Neural crest cell (in vitro differentiated cells): ENCODE data around the gene CCDC90B. TPM values are rescaled to one million over a fixed set of nuclear protein-coding genes. Genes with fewer than 3 reads are reported as not detected.

ENCODE experiments used
- DNase-seq: peaks from one replicate; pipeline ENCODE4 v3.0.0; 2021; ENCODE audit warnings: low read depth, mixed read lengths, low spot score
- H3K27ac Mint-ChIP-seq: one replicate; pipeline ENCODE4 v1.8.0; 2021; ENCODE audit warnings: mild to moderate bottlenecking, mixed read lengths; ENCODE audit not compliant: unreplicated experiment
- H3K27me3 Mint-ChIP-seq: 2 replicates; pipeline ENCODE4 v1.8.0; 2021; ENCODE audit warnings: low read depth, mild to moderate bottlenecking, mixed read lengths
- H3K36me3 Mint-ChIP-seq: 2 replicates; pipeline ENCODE4 v1.8.0; 2021; ENCODE audit warnings: low read depth, mild to moderate bottlenecking, mixed read lengths
- H3K4me1 Mint-ChIP-seq: 2 replicates; pipeline ENCODE4 v1.8.0; 2021; ENCODE audit warnings: mixed read lengths
- H3K4me3 Mint-ChIP-seq: one replicate; pipeline ENCODE4 v1.8.0; 2021; ENCODE audit warnings: mild to moderate bottlenecking, mixed read lengths
- H3K9me3 Mint-ChIP-seq: 2 replicates; pipeline ENCODE4 v1.8.0; 2021; ENCODE audit warnings: mixed read lengths
- total RNA-seq: library from RNA; stranded (reverse); gene quantifications from 2 replicates; pipeline ENCODE4 v1.2.1, GENCODE V29; 2021
- TF ChIP-seq, protein P1 (sequence below): fragments of 200-600 bp; sonication (generic); conservative IDR thresholded peaks from 2 replicates; pipeline ENCODE4 v1.5.0; 2021; ENCODE audit warnings: antibody characterized with exemption, mild to moderate bottlenecking

CCDC90B gene
- total RNA-seq, 1 donor from 2014 or later: 42.2 TPM

DNA sequence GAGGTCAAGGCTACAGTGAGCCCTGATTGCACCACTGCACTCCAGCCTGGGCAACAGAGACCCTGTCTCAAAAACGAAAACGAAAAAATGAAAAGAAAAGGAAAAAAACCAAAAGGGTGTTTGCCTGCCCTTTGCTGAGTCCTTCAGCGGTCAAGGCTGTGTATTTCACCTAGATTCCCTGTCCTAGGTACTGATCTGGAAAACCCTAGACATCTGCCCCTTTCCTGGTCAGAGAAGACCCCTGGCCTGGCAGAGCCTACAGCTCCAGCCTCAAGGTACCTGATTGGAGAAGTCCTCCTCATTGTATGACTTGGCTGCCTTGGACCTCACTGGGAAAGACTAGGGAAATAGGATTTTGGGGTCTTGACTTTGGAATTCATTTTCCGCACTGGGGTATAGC, 8.0 kb upstream of the CCDC90B start:
- TF ChIP-seq, protein P1, sequence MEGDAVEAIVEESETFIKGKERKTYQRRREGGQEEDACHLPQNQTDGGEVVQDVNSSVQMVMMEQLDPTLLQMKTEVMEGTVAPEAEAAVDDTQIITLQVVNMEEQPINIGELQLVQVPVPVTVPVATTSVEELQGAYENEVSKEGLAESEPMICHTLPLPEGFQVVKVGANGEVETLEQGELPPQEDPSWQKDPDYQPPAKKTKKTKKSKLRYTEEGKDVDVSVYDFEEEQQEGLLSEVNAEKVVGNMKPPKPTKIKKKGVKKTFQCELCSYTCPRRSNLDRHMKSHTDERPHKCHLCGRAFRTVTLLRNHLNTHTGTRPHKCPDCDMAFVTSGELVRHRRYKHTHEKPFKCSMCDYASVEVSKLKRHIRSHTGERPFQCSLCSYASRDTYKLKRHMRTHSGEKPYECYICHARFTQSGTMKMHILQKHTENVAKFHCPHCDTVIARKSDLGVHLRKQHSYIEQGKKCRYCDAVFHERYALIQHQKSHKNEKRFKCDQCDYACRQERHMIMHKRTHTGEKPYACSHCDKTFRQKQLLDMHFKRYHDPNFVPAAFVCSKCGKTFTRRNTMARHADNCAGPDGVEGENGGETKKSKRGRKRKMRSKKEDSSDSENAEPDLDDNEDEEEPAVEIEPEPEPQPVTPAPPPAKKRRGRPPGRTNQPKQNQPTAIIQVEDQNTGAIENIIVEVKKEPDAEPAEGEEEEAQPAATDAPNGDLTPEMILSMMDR: no peak
- DNase-seq: no peak
- Mint-ChIP-seq H3K27ac (no peak overlapping the region), H3K4me3 (no peak overlapping the region), H3K9me3 (no peaks in the 10 kb centered on the region), H3K4me1 (peaks cover 11% of the 10 kb centered on the region), H3K27me3 (no peaks in the 10 kb centered on the region), H3K36me3 (no peaks in the 10 kb centered on the region)

DNA sequence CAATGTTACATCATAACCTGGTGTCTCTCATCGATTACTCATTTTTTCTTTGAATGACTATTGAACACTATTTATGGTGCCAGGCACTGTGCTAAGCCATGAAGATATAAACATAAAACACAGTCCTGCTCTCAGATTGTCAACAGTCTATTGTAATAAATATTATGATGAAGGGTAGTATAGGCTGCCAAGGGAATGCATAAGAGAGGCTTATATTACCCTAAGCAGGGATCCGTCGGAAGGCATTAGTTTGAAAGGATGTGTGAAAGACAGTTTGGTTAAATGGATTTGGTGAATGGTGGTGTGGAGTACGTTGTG, 7.2 kb upstream of the CCDC90B start:
- TF ChIP-seq, protein P1: no peak
- DNase-seq: no peak
- H3K9me3 Mint-ChIP-seq: no peaks in the 10 kb centered on the region
- H3K27me3 Mint-ChIP-seq: no peaks in the 10 kb centered on the region
- H3K27ac Mint-ChIP-seq: no peak overlapping the region
- no peaks in the 10 kb centered on the region for H3K36me3 Mint-ChIP-seq
- no peak overlapping the region for H3K4me3 Mint-ChIP-seq
- peaks cover 11% of the 10 kb centered on the region for H3K4me1 Mint-ChIP-seq

DNA sequence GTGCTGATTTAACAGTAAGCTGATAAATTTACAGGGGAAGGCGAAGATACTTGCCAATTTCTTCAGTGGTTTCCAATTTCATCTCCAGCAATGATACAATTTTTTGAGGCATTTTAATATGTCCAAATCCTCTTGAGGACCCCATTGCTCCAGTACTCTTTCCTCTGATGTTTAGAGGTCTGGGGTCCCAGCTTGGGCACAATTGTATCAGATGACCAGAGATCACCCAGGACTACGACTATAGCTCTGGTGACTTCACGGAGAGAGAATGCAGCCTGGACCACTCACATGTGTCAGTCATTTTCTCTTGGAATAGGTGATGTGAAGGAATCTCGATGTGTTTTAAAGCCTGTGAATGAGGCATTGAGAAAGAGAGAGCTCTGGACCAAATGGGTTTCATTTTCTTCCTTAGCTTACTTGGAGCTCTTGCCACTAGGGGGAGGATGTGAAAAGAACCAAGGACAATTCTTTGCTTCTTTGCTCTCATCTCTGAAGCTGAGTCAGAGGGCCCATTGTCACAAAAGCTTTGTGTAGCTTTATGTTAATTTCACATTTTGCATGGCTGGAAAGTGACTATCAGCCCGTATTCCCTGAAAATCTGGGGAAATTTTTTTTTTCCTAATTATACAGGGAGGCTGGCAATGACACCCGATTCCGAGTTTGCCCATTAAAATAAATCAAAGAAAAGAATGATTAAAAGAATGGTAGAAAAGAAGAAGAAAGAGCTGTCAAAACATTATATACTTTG, 6.7 kb upstream of the CCDC90B start:
- Mint-ChIP-seq H3K36me3 (no peaks in the 10 kb centered on the region), H3K9me3 (no peaks in the 10 kb centered on the region), H3K27ac (no peak overlapping the region), H3K4me1 (peaks cover 11% of the 10 kb centered on the region), H3K27me3 (no peaks in the 10 kb centered on the region), H3K4me3 (no peak overlapping the region)
- DNase-seq: peak; percentile 32
- TF ChIP-seq, protein P1: peak; percentile 79

DNA sequence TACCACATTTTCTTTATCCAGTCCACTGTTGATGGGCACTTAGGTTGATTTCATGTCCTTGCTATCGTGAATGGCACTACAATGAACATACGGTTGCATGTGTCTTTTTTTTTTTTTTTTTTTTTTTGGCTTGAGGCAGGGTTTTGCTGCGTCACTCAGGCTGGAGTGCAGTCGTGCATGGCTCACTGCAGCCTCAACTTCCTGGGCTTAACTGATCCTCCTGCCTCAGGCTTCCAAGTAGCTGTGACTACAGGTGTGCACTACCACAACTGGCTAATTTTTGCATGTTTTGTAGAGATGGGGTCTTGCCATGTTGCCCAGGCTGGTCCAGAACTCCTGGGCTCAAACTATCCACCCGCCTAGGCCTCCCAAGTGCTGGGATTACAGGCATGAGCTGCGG, 1.5 kb upstream of the CCDC90B start:
- no peak overlapping the region for H3K27ac Mint-ChIP-seq
- H3K9me3 Mint-ChIP-seq: peaks cover 5% of the 10 kb centered on the region
- H3K4me3 Mint-ChIP-seq: peak overlapping the region; percentile 70
- DNase-seq: no peak
- H3K36me3 Mint-ChIP-seq: no peaks in the 10 kb centered on the region
- H3K27me3 Mint-ChIP-seq: no peaks in the 10 kb centered on the region
- TF ChIP-seq, protein P1: no peak
- H3K4me1 Mint-ChIP-seq: peaks cover 32% of the 10 kb centered on the region

DNA sequence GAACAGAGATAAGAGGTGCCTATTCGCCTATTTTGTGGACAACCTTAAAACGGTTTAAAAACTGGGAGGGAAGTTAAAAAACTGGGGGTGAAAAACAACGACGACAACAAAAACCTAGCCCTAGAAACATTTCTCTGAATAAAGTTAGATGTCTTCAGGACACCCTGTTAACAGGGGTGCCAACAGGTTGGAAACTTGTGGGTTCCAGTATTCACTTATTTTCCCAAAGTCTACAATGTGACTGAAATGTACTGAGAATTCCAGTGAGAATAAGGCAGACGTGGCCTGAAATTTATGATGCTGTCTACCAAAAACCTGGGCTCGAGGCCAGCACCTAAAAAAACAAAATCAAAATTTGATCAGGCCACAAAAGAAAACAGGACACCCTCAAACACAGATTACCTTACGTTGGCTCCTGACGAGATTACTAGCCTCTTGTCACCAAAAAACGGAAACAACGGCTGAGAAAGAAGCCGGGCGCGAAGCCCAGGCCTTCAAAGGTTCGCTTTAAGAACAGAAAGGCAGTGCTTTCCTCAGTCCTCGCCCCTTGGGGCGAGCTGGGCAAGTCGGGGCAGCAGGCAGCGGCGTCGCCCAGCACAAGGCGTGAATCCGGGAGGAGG, 906 bp downstream of the CCDC90B start:
- Mint-ChIP-seq H3K4me1 (peaks cover 35% of the 10 kb centered on the region), H3K27me3 (no peaks in the 10 kb centered on the region), H3K27ac (peak overlapping the region; percentile 100), H3K36me3 (no peaks in the 10 kb centered on the region), H3K9me3 (peaks cover 5% of the 10 kb centered on the region), H3K4me3 (peak overlapping the region; percentile 99)
- DNase-seq: no peak
- TF ChIP-seq, protein P1: no peak
